Renal pelvis (tissue), 12 donors: ENCODE results near the gene CACNA1F. TPM values are rescaled to one million over a fixed set of nuclear protein-coding genes. Genes with fewer than 3 reads are reported as not detected.

Experiments
- DNase-seq: peaks from one replicate; pipeline ENCODE4 v3.0.0-alpha.2; 2013
- long read RNA-seq, 16 experiments: transcript quantifications; one replicate each; lab custom pipeline, GENCODE V29; 2026
- polyA plus RNA-seq, 3 donors: library from polyadenylated mRNA; unstranded; fragments of 120-200 nt; gene quantifications; one replicate each; pipeline ENCODE4 v1.2.1, GENCODE V29; 2013; ENCODE audit not compliant: insufficient read length in 3 of 3

CACNA1F gene
- polyA plus RNA-seq = under 1 TPM; 0.11 to 0.33 (median 0.22) TPM
- long read RNA-seq, donor 1 = 0 reads
- long read RNA-seq, donor 2 = 0 reads
- long read RNA-seq, donor 3 = 0 reads
- long read RNA-seq, donor 4 = 0 reads
- long read RNA-seq, donor 5 = 0 reads
- long read RNA-seq, donor 6 = 0 reads
- long read RNA-seq, donor 7 = 0 reads
- long read RNA-seq, donor 8 = 0 reads
- long read RNA-seq, donor 9 = 0 reads
- long read RNA-seq, donor 10 = 0 reads
- long read RNA-seq, donor 11 = 0 reads
- long read RNA-seq, donor 12 = 0 reads
- long read RNA-seq, donor 13 = 0 reads
- long read RNA-seq, donor 14 = 0 reads
- long read RNA-seq, donor 15 = 0 reads
- long read RNA-seq, donor 16 = 0 reads

GRCh38 chrX:49233176-49233575 lies at the start of gene CACNA1F:
Gene CACNA1F, minus strand, starts transcription at chrX:49233340. Its CDS starts 31 bp downstream, at chrX:49233309.
- no peak for DNase-seq

DNA sequence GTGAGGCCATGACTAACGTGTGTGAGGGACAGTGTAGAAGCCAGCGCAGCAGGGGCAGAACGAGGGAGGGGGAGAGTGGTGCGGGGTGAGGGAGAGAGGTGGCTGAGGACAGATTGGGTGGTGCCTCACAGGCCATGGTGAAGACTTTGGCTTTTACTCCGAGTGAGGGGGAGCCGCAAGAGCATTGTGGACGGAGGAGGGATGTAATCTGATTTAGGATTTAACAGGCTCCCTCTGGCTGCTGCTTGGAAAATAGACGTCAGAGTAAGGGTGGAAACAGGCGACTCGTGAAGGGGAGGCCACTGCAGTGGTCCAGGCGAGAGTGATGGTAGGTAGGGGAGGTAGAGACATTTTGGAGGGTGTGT lies 49.5 kb upstream of the CACNA1F start:
- DNase-seq = peak; percentile 29

DNA sequence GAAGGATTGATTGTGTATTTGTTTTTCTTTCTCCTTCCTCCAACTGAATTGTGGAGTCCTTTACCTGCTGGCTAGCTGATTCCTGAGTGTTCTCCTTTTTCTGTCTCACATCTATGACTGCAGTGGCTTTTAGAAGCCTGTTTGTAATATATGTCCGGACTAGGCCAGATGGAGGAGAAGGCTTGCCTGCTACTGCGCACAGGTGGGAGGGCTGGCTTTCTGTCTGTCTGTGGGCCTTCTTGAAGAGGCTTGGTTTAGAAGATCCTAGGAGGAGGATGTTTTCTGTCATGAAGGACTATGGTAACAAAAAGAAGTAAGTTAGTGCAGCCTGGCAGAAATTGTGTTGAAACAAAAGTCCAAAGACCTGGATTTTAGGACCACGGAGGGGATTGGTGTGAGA lies 44.9 kb upstream of the CACNA1F start:
- no peak for DNase-seq

DNA sequence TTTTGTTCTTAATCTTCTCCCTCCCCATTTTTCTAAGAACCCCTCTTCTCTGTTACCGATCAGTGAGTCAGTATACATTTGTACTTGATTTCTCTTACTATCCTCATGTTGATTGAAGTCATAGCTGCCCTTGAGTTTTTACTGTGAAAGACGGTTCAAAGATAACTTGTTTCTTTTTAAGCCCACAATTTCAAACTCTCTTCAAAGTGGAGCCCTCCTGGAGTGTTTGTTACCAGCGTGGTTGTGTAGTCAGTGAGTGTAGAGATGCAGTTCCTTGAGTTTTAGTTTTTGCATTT lies 44.3 kb upstream of the CACNA1F start:
- DNase-seq = no peak

GRCh38 chrX:49276671-49277534 lies 43.8 kb upstream of the CACNA1F start:
- DNase-seq = no peak

DNA sequence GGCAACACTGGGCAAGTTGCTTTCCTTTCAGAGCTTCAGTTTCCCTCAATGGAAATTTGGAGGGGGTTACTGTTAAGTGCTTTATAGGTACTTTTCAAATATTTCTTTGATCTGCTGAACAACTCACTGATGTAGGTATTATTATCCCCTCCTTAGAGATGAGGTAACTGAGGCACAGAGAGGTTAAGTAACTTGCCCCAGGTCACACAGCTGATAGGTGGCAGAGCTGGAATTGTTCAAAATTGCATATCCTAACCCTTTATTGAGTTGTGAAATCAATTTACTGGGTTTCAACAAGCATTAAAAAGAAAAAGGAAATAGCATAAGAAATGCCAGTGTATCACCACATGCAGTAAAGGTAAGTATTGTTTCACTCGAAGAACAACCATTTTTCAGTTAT lies 43.1 kb upstream of the CACNA1F start:
- no peak for DNase-seq

DNA sequence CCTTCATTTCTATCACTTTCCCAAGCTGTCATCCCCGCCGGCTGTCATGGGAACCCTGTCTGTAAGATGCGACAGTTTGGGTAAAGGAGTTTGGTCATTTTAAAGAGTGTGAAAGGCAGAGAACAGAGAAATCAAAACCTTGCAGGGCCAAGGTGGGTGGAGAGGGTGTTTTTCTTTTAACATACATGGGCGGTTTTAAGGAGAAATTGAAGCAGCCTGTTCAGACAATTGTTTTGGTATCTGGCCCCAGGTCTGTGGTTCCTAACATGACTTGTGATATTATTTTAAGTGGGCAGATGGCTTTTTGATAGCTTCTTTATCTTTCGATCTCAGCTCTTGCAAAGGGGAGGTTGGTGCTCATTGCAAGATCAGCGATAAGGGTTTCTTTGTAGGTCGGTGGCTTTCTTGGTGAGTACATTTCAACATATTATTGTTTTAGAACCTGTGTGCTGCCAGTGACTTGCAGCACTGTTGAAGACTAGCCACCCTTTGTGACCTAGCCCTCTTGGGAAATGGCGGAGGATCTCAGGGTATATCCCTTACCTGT lies 40.1 kb upstream of the CACNA1F start:
- no peak for DNase-seq

DNA sequence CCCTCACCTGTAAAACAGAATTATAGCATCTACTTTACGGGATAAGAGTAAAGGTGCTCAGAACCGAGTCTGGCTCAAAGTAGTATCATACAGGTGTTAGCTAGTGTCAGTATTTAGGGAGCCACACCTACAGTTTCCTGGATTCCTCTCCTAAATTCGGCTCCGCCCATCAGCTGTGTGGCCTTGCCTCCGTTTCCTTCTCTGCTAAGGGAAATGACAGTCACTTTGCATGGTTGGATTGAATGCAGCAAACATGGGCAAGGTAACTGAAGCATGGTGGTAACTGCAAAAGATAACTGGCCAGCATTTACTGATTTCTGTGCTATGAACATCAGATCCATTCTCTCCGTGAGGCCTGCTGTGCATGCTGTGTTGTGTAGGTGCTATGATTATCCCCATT lies 39.3 kb upstream of the CACNA1F start:
- no peak for DNase-seq

- no peak for DNase-seq
Measured at GRCh38 chrX:49271341-49271740, 38.2 kb upstream of the CACNA1F start.

DNA sequence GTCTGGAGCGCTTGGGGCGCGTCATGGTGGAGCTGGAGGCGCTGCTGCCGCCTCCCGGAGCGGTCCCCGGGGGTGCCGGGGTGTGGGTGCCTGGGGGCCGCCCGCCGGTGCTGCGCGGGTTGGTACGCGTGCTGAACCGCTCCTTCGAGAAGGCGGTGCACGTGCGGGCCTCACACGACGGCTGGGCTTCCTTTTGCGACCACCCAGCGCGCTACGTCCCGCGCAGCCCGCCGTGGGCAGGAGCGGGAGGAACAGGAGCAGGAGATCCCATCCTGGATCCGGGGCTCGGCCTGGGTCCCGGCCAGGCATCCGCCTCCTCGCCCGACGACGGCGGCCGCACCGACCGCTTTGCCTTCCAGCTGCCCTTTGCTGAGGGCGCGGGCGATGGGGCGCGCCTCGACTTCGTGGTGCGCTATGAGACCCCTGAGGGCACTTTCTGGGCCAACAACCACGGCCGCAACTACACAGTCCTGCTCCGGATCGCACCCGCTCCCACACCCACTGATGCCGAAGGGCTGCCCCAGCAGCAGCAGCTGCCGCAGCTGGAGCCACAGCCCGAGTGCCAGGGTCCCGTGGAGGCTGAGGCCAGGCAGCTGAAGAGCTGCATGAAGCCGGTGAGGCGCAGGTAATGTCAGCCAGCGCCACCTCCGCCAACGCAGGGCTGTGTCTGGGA lies 37.2 kb upstream of the CACNA1F start:
- no peak for DNase-seq

- no peak for DNase-seq
Measured at GRCh38 chrX:49269767-49270248, 36.7 kb upstream of the CACNA1F start, which contains the start of gene PPP1R3F. Gene PPP1R3F, plus strand, starts transcription at chrX:49269793. Its CDS starts 77 bp downstream, at chrX:49269870.

DNA sequence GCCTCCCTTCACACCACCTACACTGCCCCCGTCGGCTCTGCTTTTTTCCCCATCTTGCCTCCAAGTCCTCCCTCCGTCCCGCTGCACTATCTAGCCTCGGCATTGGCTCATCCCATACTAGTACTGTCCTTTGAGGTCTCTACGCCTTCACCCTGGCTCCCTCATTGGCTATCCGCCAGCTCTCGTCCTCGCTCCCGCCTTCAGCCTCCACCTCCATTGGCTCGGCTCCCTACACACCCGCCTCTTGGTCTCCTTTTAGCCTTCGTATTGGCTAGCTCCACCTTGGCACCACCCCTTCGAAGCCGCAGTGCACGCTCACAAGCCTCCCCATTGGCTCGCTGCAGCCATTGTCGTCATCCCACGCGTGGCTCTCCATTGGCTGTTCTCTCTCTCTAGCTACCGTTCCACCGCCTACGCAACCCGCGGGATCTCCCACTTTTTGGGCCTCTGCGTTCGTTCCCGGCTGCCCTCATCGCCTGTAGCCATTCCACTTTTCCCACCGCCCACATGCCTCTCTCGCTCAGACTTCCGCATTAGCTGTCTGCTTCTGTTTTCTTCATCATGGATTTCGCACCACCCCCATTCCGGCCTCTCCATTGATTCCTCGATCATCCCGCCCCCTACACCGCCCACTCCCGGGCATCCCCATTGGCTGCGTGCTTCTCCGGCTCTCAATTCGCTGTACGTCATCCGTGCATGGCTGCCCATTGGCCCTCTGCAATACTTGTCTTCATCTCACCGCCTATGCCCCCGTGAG lies 36.0 kb upstream of the CACNA1F start:
- DNase-seq = peak; percentile 95

DNA sequence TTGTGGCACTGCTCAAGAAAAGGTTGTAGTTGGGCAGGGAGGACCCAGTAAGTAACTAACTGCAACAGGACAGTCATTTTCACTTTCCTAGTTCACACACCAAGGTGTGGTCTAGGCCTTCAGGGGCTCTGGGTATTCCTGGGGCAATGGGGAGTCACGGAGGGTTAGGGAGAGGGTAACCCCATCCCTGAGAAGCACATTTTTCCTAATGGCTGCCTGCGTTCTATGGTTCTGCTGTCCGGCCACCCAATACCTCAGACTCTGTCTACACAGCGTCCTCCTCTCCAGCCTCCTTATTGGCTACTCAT lies 35.5 kb upstream of the CACNA1F start:
- no peak for DNase-seq

- no peak for DNase-seq
Measured at GRCh38 chrX:49266523-49267445, 33.6 kb upstream of the CACNA1F start.

- DNase-seq = no peak
Measured at GRCh38 chrX:49264460-49264859, 31.3 kb upstream of the CACNA1F start, which contains the start of gene FOXP3. Gene FOXP3, minus strand, starts transcription at chrX:49264710. Its CDS starts 6,205 bp downstream, at chrX:49258505.

- no peak for DNase-seq
Measured at GRCh38 chrX:49263631-49264030, 30.5 kb upstream of the CACNA1F start.

DNA sequence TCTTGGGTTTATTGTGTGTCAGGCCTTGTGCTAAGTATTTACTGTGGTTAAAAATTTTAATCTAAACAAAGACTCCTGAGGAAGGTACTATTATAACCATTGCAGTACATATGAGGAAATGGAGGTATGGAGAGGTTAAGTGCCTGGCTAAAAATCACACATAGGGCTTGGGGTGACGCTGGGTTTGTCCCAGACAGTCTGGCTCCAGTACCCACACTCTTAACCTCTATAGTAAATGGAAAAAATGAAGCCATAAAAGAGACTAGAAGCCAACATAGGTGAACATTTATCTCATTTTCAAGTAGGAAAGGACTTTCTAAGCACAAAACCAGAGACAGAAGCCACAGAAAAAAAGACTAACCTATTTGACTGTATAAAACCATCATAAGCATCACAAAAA lies 29.5 kb upstream of the CACNA1F start:
- DNase-seq = no peak

- DNase-seq = no peak
Measured at GRCh38 chrX:49260221-49260985, 27.3 kb upstream of the CACNA1F start.

- DNase-seq = no peak
Measured at GRCh38 chrX:49258749-49259124, 25.6 kb upstream of the CACNA1F start.
